Ishikawa (cell line): Measurements from ENCODE around the gene MGAM2.

Experiments
- FOXM1 ChIP-seq: IDR thresholded peaks from 2 replicates; pipeline ENCODE4 v1.6.1; 2012; ENCODE audit warnings: low read depth, borderline replicate concordance
- RAD21 ChIP-seq: IDR thresholded peaks from 2 replicates; pipeline ENCODE4 v1.6.1; 2012; ENCODE audit warnings: low read depth
- TCF12 ChIP-seq: IDR thresholded peaks from 2 replicates; pipeline ENCODE4 v1.6.1; 2012; ENCODE audit warnings: low read depth
- YY1 ChIP-seq: IDR thresholded peaks from 2 replicates; pipeline ENCODE4 v1.6.1; 2012; ENCODE audit warnings: low read depth
- ZBTB7A ChIP-seq: IDR thresholded peaks from 2 replicates; pipeline ENCODE4 v1.6.1; 2012; ENCODE audit warnings: low read depth

DNA sequence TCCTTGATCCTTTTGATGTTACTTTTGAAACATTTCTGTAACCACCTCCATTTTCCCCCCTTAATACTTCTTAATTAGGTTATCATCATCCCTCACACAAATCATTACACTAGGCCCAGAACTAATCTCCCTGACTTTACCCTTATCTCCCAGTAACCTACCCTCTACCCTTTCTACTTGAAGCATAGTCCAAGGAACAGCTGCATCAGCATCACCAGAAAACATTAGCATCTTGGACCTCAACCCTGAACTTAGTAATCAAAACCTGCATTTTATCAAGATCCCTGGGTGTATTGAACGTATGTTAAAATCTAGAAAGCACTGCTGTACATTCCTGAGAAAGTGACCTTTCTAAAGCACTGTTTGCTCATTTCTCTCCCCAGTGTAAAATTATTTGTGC is 38.8 kb downstream of the MGAM2 start:
- TF ChIP-seq YY1 = no peak
- no peak for TF ChIP-seq ZBTB7A
- no peak for TF ChIP-seq FOXM1
- TF ChIP-seq RAD21 = no peak
- no peak for TF ChIP-seq TCF12
